K562 (cell line): ENCODE data around the gene CSTPP1. TPM values are rescaled to one million over a fixed set of nuclear protein-coding genes. Genes with fewer than 3 reads are reported as not detected.

Experiments
- CEBPB ChIP-seq: fragments of 450-650 bp; IDR thresholded peaks from 2 replicates; pipeline ENCODE4 v1.6.1; 2016; ENCODE audit warnings: missing genetic modification characterization, missing compliant biosample characterization
- CREB1 ChIP-seq, 2 experiments: sonication (generic) in 1 of 2; formaldehyde crosslinking in 1 of 2; IDR thresholded peaks; 2 replicates each; pipeline versions ENCODE4 v1.6.1 to v1.8.0; 2012 to 2022; ENCODE audit warnings: inconsistent platforms in 1 of 2, mild to moderate bottlenecking in 1 of 2, missing genetic modification reagents in 1 of 2, moderate library complexity in 1 of 2
- DPF2 ChIP-seq: fragments of 450-650 bp; IDR thresholded peaks from 2 replicates; pipeline ENCODE4 v1.6.1; 2016
- ESRRA ChIP-seq: fragments of 450-650 bp; IDR thresholded peaks from 2 replicates; pipeline ENCODE4 v1.6.1; 2014; ENCODE audit warnings: low read depth, mild to moderate bottlenecking, moderate library complexity, borderline replicate concordance
- FOSL1 ChIP-seq: fragments of 200-800 bp; sonication (Bioruptor generic); conservative IDR thresholded peaks from 2 replicates; pipeline ENCODE4 v1.6.1; 2016; ENCODE audit warnings: missing genetic modification characterization, missing compliant biosample characterization
- GATA2 ChIP-seq: sonication (generic); formaldehyde crosslinking; IDR thresholded peaks from 2 replicates; pipeline ENCODE4 v1.4.0; 2020; ENCODE audit warnings: mild to moderate bottlenecking, missing genetic modification reagents
- GTF2A2 ChIP-seq: IDR thresholded peaks from 2 replicates; pipeline ENCODE4 v1.6.1; 2016; ENCODE audit warnings: mild to moderate bottlenecking, missing genetic modification characterization, missing compliant biosample characterization
- HMGN3 ChIP-seq: IDR thresholded peaks from 2 replicates; pipeline ENCODE4 v1.6.1; 2011; ENCODE audit warnings: borderline replicate concordance, low read depth, mild to moderate bottlenecking, mixed read lengths, low read length; ENCODE audit not compliant: insufficient read length; ENCODE audit errors: extremely low read depth
- KDM1A ChIP-seq, 2 experiments: fragments of 450-650 bp; IDR thresholded peaks; 2 replicates each; pipeline ENCODE4 v1.6.1; 2016; ENCODE audit warnings: mild to moderate bottlenecking in 2 of 2
- LEF1 ChIP-seq: fragments of 450-650 bp; IDR thresholded peaks from 2 replicates; pipeline ENCODE4 v1.6.1; 2016; ENCODE audit warnings: mild to moderate bottlenecking
- MAFG ChIP-seq: fragments of 450-650 bp; conservative IDR thresholded peaks from 2 replicates; pipeline ENCODE4 v1.6.1; 2016; ENCODE audit warnings: missing genetic modification characterization, missing compliant biosample characterization
- MAFK ChIP-seq: IDR thresholded peaks from 2 replicates; pipeline ENCODE4 v1.6.1; 2011; ENCODE audit warnings: low read length, improper control_type of control experiment
- MECOM ChIP-seq: fragments of 250-450 bp; sonication (Bioruptor Pico); IDR thresholded peaks from 2 replicates; pipeline ENCODE4 v1.8.0; 2022; ENCODE audit warnings: inconsistent platforms
- MEIS2 ChIP-seq: fragments of 450-650 bp; IDR thresholded peaks from 2 replicates; pipeline ENCODE4 v1.6.1; 2014; ENCODE audit warnings: mild to moderate bottlenecking; ENCODE audit not compliant: partially characterized antibody
- NR2C2 ChIP-seq, 2 experiments: fragments of 200-800 bp in 1 of 2; sonication (Bioruptor generic) in 1 of 2; sonication (generic) in 1 of 2; formaldehyde crosslinking in 1 of 2; IDR thresholded peaks; 2 replicates each; pipeline versions ENCODE4 v1.6.1 to v1.8.0; 2016 to 2022; ENCODE audit warnings: mild to moderate bottlenecking in 1 of 2, missing compliant biosample characterization in 1 of 2, missing genetic modification characterization in 1 of 2, missing genetic modification reagents in 1 of 2
- POLR2AphosphoS5 ChIP-seq: IDR thresholded peaks from 2 replicates; pipeline ENCODE4 v1.6.1; 2011; ENCODE audit warnings: mild to moderate bottlenecking, low read depth, low read length, moderate library complexity; ENCODE audit not compliant: control insufficient read depth, insufficient read depth
- PTTG1 ChIP-seq: fragments of 450-650 bp; IDR thresholded peaks from 2 replicates; pipeline ENCODE4 v1.6.1; 2016; ENCODE audit warnings: low read depth, mild to moderate bottlenecking, missing genetic modification characterization, missing compliant biosample characterization
- SMARCE1 ChIP-seq: fragments of 450-650 bp; IDR thresholded peaks from 2 replicates; pipeline ENCODE4 v1.7.1; 2016; ENCODE audit warnings: mild to moderate bottlenecking
- SOX6 ChIP-seq: fragments of 450-650 bp; IDR thresholded peaks from 2 replicates; pipeline ENCODE4 v1.6.1; 2014; ENCODE audit warnings: mild to moderate bottlenecking
- SREBF2 ChIP-seq: sonication (generic); formaldehyde crosslinking; IDR thresholded peaks from 2 replicates; pipeline ENCODE4 v1.4.0; 2020; ENCODE audit warnings: mild to moderate bottlenecking, missing genetic modification reagents
- TBL1XR1 ChIP-seq, 2 experiments: IDR thresholded peaks; 2 replicates each; pipeline ENCODE4 v1.6.1; 2012; ENCODE audit warnings: improper control_type of control experiment in 2 of 2, low read length in 2 of 2, mild to moderate bottlenecking in 1 of 2
- ZNF24 ChIP-seq: fragments of 450-650 bp; IDR thresholded peaks from 2 replicates; pipeline ENCODE4 v1.6.1; 2016
- ZNF408 ChIP-seq: fragments of 250-450 bp; sonication (Bioruptor Pico); IDR thresholded peaks from 2 replicates; pipeline ENCODE4 v1.4.0; 2020; ENCODE audit warnings: low read depth, mild to moderate bottlenecking, moderate library complexity
- ZNF431 ChIP-seq: sonication (generic); formaldehyde crosslinking; IDR thresholded peaks from 2 replicates; pipeline ENCODE4 v1.8.0; 2022; ENCODE audit warnings: mild to moderate bottlenecking, missing genetic modification reagents
- ZNF668 ChIP-seq: fragments of 250-450 bp; sonication (Bioruptor Pico); IDR thresholded peaks from 2 replicates; pipeline ENCODE4 v1.8.0; 2022; ENCODE audit warnings: mild to moderate bottlenecking, inconsistent platforms
- ZNF766 ChIP-seq: fragments of 200-800 bp; sonication (Bioruptor generic); conservative IDR thresholded peaks from 2 replicates; pipeline ENCODE4 v1.6.1; 2016; ENCODE audit warnings: missing genetic modification characterization, missing compliant biosample characterization
- polyA plus RNA-seq, 8 experiments: library from polyadenylated mRNA; depleted of rRNA in 4 of 8; stranded (reverse) in 5 of 8; unstranded in 3 of 8; fragments of >200 nt; fragmentation: Nextera tagmentation in 2 of 8; fragmentation: Illumina TruSeq in 1 of 8; extraction: Ambion mirVana in 2 of 8; extraction: Trizol in 1 of 8; gene quantifications; 2 replicates each; pipeline versions ENCODE4 v1.2.1 to v1.2.3, GENCODE V29; 2011 to 2014; ENCODE audit warnings: inconsistent platforms in 1 of 8, missing spikeins in 1 of 8
- total RNA-seq, 7 experiments: library from RNA; depleted of rRNA in 6 of 7; stranded (reverse); fragments of >200 nt in 6 of 7; fragmentation: Illumina TruSeq in 2 of 7; extraction: Trizol in 2 of 7; gene quantifications; 2 replicates each; pipeline versions ENCODE4 v1.2.1 to v1.2.3, GENCODE V29; 2011 to 2021; ENCODE audit warnings: low replicate concordance in 1 of 7
- TF ChIP-seq, protein P1 (sequence below), 2 experiments: fragments of 450-650 bp; IDR thresholded peaks; 2 replicates each; pipeline ENCODE4 v1.6.1; 2018; ENCODE audit warnings: mild to moderate bottlenecking in 2 of 2, low read depth in 1 of 2; ENCODE audit not compliant: partially characterized antibody in 2 of 2

CSTPP1 gene
- total and polyA plus RNA-seq, 9 of the 15 experiments (the other 6 are each of a cell fraction or from before 2014, with no cell fraction given): 6.5 to 17.8 (median 9.2) TPM

DNA sequence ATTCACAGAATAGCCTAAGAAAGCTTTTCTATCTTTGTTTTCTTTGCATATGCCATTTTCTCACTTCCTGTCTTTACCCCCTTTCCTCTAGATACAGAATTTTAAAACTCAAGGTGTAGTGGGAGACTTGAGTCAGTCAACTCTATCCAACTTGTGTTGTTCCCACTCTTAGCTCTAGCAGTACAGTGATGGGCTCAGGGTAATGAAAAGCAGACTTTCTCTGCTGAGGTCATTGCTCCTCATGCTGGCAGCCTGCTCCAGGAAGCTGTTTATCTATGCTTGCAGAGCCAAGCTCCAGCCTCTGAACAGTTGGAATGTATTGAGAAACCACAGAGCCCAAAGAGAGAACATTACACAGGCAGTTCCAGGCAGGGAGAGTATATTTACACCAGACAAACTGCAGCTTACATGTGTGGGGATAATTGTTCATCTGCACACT lies 68.1 kb downstream of the CSTPP1 start (continued):
- TF ChIP-seq FOSL1 (tag): 0 out of 2 replicates have a peak, but pooled peaks have one; percentile 28
- peak in 1 of 2 experiments; percentile 57; a peak in 3 of 4 replicates for TF ChIP-seq KDM1A (IDR thresholded peaks at IDR 0.05)
- no peak for TF ChIP-seq HMGN3
- TF ChIP-seq LEF1: peak; percentile 72
- TF ChIP-seq, protein P1, sequence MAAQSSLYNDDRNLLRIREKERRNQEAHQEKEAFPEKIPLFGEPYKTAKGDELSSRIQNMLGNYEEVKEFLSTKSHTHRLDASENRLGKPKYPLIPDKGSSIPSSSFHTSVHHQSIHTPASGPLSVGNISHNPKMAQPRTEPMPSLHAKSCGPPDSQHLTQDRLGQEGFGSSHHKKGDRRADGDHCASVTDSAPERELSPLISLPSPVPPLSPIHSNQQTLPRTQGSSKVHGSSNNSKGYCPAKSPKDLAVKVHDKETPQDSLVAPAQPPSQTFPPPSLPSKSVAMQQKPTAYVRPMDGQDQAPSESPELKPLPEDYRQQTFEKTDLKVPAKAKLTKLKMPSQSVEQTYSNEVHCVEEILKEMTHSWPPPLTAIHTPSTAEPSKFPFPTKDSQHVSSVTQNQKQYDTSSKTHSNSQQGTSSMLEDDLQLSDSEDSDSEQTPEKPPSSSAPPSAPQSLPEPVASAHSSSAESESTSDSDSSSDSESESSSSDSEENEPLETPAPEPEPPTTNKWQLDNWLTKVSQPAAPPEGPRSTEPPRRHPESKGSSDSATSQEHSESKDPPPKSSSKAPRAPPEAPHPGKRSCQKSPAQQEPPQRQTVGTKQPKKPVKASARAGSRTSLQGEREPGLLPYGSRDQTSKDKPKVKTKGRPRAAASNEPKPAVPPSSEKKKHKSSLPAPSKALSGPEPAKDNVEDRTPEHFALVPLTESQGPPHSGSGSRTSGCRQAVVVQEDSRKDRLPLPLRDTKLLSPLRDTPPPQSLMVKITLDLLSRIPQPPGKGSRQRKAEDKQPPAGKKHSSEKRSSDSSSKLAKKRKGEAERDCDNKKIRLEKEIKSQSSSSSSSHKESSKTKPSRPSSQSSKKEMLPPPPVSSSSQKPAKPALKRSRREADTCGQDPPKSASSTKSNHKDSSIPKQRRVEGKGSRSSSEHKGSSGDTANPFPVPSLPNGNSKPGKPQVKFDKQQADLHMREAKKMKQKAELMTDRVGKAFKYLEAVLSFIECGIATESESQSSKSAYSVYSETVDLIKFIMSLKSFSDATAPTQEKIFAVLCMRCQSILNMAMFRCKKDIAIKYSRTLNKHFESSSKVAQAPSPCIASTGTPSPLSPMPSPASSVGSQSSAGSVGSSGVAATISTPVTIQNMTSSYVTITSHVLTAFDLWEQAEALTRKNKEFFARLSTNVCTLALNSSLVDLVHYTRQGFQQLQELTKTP (IDR thresholded peaks at IDR 0.05; ENCODE audit: low read depth in 1 of 2, partially characterized antibody in 2 of 2): peak in 1 of 2 experiments; percentile 53
- peak; percentile 81 for TF ChIP-seq SMARCE1
- TF ChIP-seq MECOM: no peak
- no peak for TF ChIP-seq NR2C2 (CRISPR knock-in tag; IDR thresholded peaks at IDR 0.05)
- TF ChIP-seq NR2C2 (tag; IDR thresholded peaks at IDR 0.05): no peak
- peak; percentile 44 for TF ChIP-seq MEIS2
- TF ChIP-seq ZNF766 (CRISPR knock-in tag): peak; percentile 74; the same call in 1 of the 2 replicates
- peak; percentile 77 for TF ChIP-seq POLR2AphosphoS5
- TF ChIP-seq CEBPB (tag): peak; percentile 93
- peak; percentile 79; the same call in 1 of the 2 replicates for TF ChIP-seq ESRRA
- peak; percentile 24; the same call in 1 of the 2 replicates for TF ChIP-seq MAFG (tag)
- TF ChIP-seq ZNF431 (CRISPR knock-in tag): no peak
- peak; percentile 42; the same call in 1 of the 2 replicates for TF ChIP-seq CREB1 (IDR thresholded peaks at IDR 0.05)
- 0 out of 2 replicates have a peak, but pooled peaks have one; percentile 18 for TF ChIP-seq CREB1 (CRISPR knock-in tag; IDR thresholded peaks at IDR 0.05)
- TF ChIP-seq ZNF24: peak; percentile 57; the same call in 1 of the 2 replicates
- TF ChIP-seq TBL1XR1 (IDR thresholded peaks at IDR 0.05; ENCODE audit: low read length in 2 of 2): peak; percentile 78 to 79; a peak in 2 of 4 replicates
- TF ChIP-seq ZNF408 (CRISPR knock-in tag): no peak
- TF ChIP-seq GTF2A2 (tag): no peak
- TF ChIP-seq SREBF2: no peak
- TF ChIP-seq GATA2 (CRISPR knock-in tag): peak; percentile 81
- peak; percentile 45 for TF ChIP-seq MAFK
- TF ChIP-seq SOX6: peak; percentile 87
- TF ChIP-seq PTTG1 (tag): no peak
- TF ChIP-seq ZNF668 (CRISPR knock-in tag): no peak
- peak; percentile 92 for TF ChIP-seq DPF2
